Measurements from ENCODE around the gene SH2D1B.

SH2D1B gene

DNA sequence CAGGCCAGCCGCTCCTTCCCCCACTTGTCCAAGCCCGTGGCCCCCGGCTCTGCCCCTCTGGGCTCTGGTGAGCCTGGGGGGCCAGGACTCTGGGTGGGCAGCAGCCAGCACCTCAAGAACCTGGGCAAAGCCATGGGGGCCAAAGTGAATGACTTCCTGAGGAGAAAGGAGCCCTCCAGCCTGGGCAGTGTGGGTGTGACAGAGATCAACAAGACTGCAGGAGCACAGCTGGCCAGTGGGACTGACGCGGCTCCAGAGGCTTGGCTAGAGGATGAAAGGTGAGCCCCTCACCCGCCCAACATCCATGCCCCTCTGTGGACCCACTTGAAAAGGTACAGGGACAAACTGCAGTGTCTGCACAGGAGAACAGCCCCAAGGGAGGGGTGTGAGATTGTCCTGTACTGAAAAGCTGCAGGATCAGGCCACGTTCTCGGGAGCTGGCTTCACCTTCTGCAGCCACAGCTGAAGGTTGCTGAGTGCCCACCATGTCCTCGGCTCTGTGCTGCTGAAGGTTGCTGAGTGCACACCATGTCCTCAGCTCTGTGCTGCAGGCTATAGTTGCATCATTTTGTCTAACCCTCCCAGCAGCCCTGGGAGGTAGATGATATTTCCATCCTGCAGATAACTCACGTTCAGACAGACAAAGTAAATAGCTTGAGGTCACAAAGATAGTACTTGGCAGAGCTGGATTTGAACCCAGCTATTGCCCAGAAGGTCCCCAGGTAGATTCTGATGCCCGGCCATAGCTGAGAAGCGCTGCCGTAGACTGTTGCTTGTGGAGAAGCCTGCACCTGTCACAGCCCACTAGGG, 29.8 kb downstream of the SH2D1B start:
- no peak for DNase-seq (ENCODE audit: low read depth in 2 of 2)

DNA sequence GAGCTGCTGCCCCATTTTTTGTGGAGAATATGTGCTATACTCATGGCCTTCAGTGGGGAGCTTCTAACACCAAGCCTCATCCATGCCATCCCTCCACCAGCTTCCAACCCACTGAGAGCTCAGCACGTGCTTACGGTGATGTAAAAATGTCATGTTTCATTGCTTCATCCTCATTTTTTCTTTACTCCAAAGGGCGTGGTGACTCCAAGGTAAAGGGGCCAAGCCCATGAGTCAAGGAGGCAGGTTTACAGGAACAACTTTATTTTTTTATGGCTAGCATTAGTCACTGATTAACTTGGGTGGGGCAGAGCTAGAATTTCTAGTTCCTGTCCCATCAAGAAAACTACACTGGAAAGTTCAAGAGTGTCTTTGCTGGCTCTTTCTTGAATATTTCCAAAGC, 30.6 kb downstream of the SH2D1B start, which contains the start of gene C1orf226:
Gene C1orf226, plus strand, starts transcription at position 346 of the 400 bp plus-strand sequence. CDS start 174 bp downstream, outside the sequence.
- no peak for DNase-seq (ENCODE audit: low read depth in 2 of 2)

DNA sequence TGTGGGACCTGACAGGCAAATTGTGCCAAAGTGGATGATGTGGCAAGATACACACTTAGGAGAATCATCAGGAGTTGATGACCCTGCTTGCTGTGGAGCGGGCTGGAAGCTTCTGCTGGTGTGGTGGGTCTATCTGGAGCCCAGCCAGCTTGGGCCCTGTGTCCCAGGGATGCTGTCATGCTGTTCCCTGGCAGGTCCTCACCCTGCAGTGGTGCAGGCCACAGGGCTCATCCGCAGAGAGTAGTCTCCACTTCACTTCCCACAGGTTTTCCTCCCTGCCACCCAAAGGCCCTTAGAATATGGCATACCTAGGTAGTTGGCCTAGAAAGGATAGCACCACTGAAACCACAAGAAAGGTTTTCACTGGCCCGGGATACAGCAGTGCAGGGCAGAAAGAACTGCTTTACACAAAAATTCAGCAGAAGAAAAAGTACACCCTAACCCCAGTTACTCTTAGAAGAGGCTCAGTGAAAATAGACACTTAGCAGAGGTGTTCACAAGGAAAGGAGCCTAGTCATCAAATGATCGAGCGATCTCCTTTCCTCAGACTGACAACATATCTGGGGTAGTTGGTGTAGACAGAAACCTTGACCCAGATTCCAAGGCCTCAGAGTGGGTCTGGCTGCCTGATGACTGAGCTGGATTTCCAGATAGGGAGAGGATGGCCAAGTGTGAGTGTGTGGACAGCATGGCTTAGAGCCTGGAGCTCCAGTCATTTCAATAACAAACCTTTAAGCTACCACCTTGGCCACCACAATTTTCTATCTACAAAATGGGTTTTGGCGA, 31.7 kb downstream of the SH2D1B start:
- DNase-seq (ENCODE audit: low read depth in 2 of 2), result no peak

DNA sequence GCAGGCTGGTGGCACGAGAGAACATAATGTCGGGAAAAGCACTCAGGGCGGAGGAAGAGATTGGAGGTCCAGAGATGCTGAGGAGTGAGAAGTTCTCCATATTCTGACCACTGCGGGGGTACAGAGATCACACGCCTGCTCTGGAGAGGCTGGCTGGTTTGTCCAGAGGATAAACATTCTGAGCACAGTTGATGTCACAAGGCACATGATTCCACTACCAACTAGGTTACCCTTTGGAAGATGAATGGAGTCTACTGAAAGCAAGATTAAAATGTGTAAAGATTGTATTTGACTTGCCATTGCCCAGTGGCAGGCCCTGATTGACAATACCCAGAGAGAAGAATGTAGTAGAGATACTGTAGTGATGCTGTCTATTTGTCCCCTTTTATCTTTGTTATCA, 35.2 kb downstream of the SH2D1B start, which contains the start of gene SPATA46:
Gene SPATA46, minus strand, starts transcription at position 164 of the 400 bp plus-strand sequence. Its CDS starts 64 bp downstream, at position 100.
- no peak for DNase-seq (ENCODE audit: low read depth in 2 of 2)

DNA sequence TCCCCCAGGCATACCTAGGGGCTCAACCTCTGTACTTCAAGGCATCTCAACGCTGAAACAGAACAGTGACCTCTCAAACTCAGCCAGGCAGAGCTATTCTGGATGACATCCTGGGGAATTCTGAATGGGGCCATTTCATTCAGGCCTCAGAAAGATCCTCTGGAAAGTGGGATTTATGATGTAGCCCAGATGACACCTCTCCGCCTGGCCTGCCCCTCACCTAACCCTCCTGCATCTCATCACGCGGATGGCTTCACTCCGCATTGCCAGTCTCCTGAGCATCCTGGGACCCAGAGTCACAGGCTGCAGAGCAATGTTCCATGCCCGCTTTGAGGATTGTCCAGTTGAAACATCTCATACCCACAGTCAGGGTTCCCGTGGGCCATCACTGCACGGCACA, 36.5 kb downstream of the SH2D1B start:
- no peak for DNase-seq (ENCODE audit: low read depth in 2 of 2)

DNA sequence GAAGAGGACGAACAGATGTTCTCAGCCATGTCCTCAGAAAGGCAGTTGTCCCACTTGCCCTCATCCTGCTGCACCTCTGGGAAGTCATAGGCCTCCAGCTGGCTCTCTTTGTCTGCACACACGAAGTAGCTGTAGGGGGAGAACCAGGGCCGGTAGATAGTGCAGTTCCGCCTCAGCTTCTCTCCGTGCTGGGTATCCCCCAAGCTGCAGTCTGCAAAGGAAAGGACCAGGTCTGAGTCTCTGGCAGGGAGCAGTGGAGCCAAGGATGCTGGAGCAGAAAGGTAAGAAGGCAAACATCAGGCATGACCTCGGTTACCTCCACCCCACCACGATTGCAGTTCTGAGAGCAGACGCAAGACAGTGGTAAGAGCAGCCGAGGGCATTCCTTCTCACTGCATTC, 37.5 kb downstream of the SH2D1B start:
- DNase-seq (ENCODE audit: low read depth in 2 of 2), result no peak

DNA sequence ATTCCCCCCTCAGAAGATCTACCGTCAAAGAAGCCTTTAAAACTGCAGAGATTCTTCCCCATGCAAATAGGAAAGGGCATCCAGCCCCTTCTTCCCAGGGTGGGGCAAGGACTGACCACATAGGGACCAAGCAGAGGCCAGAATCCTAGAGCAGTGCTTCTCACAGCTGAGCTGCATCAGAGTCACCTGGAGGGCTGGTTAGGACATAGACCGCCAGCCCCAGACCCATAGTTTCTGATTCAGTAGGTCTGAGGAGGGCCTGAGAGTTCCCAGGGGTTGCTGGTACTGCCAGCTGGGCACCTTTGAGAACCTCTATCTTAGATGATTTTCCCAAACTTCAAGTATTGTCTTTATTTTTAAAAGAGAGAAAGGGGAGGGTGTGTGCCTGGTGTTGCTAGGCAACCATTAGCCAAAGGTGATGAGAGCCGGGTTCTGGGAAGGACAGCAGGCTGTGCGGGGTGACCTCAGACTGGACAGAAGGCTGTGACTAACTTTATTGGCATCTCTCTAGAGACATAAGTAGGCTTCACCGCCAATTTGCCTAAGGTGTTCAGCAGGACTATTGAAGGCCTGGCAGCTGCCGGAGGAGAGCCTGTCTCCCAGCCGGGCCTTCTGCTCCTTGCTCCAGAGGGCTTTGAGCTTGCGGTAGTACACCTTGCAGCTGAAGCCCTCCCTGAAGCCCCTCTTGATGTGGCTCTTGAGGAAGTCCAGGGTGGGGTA, 38.2 kb downstream of the SH2D1B start:
- no peak for DNase-seq (ENCODE audit: low read depth in 2 of 2)

DNA sequence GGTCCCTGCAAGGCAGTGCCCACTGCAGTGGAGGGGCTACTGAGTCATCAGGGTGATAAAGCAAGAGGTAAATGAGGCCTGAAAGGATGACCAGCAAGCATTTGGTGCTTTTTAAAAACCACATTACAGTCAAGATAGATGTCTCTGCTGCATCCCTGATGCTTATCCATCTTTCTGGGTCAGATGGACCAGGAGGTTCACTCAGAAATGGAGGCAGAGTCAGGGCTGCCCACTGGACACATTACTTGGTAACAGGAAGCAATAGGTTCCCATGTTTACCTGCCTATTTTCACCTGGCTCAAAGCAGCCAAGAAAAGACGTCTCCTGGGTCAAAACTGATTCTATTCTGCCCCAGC, 38.9 kb downstream of the SH2D1B start:
- no peak for DNase-seq (ENCODE audit: low read depth in 2 of 2)

DNA sequence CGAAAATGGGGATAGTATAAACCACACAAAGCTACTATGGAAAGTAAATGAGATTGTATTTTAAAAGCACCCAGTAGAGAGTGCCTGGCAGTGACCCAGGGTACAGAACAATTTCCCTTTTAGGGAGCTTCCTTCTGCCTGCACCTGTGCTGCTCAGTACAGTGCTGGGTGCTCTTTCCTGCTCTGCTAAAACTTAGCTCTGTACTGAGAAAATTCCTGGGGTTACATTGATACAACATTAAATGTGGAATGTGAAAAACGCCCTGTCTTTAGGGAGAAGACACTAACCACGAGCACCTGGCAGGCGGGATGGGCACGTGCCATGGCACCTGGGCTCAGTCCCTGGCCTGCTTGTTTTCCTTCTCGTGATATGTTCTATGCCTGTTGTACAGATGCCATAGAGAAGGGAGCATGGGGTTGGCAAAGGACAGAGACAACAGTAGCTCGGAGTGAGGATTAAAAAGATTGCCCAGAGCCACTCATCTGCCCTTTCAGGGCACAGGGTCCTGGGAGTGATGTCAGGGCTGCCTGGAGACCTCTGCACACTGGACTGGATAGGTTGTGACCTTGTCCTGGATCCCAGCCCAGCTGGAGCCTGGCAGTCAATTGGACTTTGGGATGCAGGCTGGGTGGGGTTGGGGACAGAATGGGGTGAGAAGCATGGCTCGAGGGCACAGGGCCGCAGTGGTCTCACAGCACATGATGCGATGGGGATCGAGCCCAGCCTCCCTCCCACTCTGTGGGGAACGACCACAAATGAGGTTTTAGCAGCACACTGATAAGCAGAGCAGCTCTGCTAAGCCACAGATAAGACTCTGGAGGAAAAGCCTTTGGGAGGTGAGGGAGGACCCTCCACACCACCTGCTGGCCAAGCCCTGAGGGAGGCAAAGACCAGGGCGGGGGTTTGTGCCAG, 39.5 kb downstream of the SH2D1B start:
- no peak for DNase-seq (ENCODE audit: low read depth in 2 of 2)

DNA sequence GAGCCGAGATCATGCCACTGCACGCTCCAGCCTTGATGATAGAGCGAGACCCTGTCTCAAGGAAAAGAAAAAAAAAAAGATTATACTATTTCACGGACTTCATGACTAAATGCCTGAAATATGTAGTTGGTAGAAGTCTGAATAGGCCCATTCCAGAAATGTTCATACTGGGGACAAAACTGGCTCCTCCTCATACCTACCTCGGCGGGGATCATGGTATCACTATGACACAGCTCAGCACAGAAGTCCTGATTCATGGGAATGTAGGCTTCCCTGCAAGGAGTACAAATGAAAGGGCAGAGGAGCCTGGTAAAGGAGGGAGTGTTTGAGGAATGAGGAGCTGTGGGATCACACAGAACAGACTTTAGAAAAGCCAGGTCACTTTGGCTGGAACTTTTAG, 40.3 kb downstream of the SH2D1B start:
- DNase-seq (ENCODE audit: low read depth in 2 of 2), result no peak

DNA sequence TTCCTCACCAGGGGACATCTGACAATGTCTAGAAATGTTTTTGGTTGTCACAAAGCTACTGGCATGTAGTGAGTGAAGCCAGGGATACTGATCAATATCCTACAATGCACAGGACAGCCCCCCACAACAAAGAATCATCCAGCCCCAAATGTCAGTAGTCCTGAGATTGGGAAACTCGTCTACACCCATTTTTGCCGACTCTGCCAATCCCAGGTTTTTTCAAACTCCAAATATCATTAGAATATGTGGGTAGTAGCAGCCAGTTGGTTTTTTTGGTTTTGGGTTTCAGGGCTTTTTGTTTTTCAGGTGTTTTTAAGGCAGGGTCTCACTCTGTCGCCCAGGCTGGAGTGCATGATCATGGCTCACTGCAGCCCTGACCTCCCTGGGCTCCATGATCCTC, 41.2 kb downstream of the SH2D1B start:
- DNase-seq (ENCODE audit: low read depth in 2 of 2), result no peak

DNA sequence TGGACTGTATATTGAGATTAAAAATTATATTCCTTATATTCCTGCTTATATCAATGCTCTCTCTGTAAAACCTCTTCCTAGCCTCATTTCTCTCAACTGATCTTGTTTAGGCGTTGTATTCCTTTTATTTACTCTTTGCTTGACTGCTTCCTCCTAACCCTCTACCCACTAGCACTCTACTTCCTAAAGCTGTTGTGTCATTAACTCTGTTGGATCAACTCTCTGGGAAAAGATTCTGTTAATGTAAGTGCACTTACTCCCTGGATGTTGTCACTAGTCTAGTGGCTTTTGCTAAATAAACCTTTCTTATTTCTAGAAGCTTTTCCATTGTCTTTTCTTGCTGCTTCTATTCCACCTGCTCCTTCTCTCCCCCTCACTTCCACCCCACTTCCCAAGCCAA, 41.8 kb downstream of the SH2D1B start:
- DNase-seq (ENCODE audit: low read depth in 2 of 2), result no peak

DNA sequence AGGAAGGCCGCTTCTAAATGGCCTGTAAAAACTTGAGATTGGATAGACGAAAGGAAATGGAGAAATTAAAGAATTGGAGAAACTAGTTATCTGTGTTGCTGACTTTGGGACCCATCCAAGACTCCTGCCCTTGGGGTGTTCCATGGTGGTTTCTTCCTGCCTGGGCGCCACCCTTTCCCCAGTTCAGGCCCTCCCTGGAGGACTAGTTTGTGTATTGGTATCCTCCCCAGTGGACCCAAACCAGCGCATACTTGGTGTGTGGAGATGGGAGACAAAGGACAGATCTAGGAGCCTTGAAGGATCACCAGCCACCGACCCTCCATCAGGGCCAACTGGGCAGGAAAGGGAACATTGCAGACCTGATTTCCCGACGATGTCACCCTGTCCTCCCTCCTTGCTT, 42.4 kb downstream of the SH2D1B start:
- no peak for DNase-seq (ENCODE audit: low read depth in 2 of 2)

DNA sequence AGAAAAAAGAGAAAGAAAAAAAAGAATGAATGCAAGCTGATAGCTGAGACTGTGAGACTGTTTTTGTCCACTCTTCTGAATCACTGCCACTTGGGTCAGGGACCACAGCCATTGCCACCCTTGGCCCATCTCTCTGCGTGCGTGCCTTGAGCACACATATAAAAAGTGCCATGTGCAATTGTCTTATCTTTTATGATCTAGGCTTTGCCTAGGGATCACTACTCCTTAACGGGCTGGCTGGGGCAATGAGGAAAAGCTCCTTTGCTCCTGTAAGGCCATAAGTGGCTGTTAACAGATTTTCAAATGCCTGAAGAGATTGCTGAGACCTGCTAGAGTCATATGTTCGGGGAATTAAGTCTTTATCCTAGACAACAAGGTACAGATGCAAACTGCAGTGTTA, 43.5 kb downstream of the SH2D1B start:
- no peak for DNase-seq (ENCODE audit: low read depth in 2 of 2)

DNA sequence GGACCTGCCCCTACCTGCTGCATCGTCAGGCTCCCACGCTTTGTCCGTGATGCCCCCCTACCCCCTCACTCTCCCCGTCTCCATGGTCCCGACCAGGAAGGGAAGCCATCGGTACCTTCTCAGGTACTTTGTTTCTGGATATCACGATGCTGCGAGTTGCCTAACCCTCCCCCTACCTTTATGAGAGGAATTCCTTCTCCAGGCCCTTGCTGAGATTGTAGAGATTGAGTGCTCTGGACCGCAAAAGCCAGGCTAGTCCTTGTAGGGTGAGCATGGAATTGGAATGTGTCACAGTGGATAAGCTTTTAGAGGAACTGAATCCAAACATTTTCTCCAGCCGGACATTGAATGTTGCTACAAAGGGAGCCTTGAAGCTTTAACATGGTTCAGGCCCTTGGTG, 44.2 kb downstream of the SH2D1B start:
- no peak for DNase-seq (ENCODE audit: low read depth in 2 of 2)

DNA sequence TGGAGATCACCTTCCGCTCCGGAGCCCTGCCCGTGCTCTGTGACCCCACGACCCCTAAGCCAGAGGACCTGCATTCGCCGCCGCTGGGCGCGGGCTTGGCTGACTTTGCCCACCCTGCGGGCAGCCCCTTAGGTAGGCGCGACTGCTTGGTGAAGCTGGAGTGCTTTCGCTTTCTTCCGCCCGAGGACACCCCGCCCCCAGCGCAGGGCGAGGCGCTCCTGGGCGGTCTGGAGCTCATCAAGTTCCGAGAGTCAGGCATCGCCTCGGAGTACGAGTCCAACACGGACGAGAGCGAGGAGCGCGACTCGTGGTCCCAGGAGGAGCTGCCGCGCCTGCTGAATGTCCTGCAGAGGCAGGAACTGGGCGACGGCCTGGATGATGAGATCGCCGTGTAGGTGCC, 44.9 kb downstream of the SH2D1B start:
- no peak for DNase-seq (ENCODE audit: low read depth in 2 of 2)

DNA sequence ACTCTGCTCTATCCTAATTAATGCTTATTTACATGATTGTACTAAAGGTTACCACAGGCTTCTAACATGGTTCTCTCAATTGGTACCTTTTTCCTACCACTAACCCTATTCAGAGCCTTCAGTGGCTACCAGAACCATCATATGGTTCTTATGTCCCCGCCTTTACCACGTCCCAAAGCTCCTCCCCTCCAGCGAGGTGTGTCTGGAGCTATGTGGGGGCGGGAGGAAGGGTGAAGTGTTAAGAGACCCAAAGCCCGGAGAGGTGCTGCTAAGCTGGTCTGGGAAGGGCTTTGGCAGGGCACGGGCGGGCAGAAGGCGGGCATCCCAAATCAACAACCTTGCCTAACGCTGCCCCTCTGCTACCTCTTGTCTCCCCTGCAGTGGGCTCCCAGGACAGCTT, 45.3 kb downstream of the SH2D1B start:
- no peak for DNase-seq (ENCODE audit: low read depth in 2 of 2)

DNA sequence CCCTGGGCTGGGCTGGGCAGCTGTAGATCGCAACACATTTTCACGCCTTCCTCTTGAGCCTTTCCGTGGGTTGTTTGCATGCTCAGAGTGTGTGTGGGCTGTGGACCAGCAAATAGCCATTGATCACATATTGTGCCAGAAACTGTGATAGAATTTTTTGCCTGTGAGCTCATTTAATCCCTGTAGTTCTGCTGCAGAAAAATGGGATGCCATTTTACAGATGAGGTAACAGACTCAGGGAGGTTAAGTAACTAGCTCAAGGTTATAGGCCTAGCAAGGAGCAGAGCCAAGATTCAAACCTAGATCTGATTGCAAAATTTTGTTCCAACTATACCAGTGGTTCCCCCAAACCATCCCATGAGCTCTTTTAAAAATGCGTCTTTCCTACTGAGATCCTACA, 45.8 kb downstream of the SH2D1B start:
- DNase-seq (ENCODE audit: low read depth in 2 of 2), result no peak

DNA sequence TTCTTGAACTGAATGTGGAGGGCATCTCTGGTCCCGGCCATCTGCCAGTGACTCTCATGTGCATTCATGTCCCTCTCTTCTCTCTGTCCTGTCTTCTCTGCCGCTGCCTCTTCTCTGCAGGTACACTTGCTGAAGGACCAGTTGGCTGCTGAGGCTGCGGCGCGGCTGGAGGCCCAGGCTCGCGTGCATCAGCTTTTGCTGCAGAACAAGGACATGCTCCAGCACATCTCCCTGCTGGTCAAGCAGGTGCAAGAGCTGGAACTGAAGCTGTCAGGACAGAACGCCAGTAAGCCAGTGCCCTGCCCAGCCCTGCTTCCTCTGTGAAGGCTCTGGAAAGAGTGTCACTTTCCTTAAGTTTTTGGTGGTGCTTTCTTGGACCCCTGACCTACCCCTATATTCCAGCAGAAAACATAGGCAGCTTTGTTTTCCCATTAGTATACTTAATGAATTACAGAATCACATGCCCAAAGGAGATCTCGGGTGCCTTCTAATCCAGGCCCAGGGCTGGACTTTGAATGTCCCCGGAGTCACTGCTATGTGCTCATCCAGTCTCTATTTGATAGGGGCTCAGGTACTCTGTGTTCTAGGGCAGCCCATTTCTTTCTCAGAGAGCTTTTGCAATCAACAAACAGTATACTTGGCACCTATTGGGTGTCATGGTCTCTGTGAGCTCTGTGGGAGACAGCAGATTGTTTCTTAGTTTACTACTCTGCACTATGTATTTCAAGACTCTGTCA, 46.5 kb downstream of the SH2D1B start:
- no peak for DNase-seq (ENCODE audit: low read depth in 2 of 2)

DNA sequence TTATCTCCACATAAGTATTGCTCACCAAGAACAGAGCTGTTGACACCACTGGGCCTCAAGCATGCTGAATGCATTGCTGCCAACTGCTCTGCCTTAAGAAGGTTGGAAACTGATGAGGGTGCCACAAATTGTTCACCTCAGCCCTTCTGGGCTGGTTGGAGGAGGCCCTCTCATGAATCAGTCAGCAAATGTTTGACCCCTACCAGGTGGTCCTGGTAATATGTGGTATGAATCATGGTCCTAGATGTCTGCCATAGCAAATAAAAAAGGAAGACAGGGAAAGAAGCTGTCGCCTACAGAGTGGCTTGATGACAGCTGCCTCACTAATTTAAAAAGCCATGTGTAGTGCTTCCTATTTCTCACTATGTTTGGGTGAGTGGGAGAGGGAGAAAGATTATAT, 47.4 kb downstream of the SH2D1B start:
- DNase-seq (ENCODE audit: low read depth in 2 of 2), result no peak

DNA sequence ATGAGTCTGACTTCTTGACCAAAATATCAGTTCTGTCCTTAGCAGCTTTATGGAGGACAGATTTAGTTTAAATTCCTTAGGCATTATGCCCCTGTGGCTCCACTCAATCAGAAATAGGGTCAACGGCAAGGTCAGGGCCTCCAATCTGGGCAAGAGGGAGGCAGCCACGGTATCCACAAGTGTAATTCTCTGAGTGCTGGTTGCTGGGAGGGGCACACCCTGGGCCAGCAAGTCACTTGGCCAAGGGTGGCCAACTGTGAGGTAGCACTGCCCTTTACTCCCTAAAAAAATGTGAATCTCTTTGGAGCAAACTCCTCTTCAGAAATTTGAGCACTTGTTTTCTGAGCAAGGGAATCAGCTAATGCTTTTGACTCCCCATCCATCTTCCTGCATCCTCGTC, 48.1 kb downstream of the SH2D1B start:
- no peak for DNase-seq (ENCODE audit: low read depth in 2 of 2)
